OCI-LY3 (cell line): ENCODE results near the gene FOXJ3.
"Not testable (repeated sequence)": the region's sequence is repeated elsewhere in the genome, so short reads cannot be mapped to it uniquely, and the experiment has no call there.

ENCODE experiments used
- H2AFZ ChIP-seq: fragments of 200-600, 300-600 bp; shearing (Covaris generic); 2 replicates; pipeline ENCODE4 v1.6.0; 2014; ENCODE audit warnings: antibody characterized with exemption, low read depth, low read length
- H3K27ac ChIP-seq: fragments of 200-600, 300-600 bp; sonication (generic); 2 replicates; pipeline ENCODE4 v1.5.1; 2014; ENCODE audit warnings: mild to moderate bottlenecking, low read length, moderate library complexity, mixed read lengths
- H3K27me3 ChIP-seq: fragments of 200-600, 300-600 bp; sonication (generic); 2 replicates; pipeline ENCODE4 v1.6.1; 2014; ENCODE audit warnings: low read depth, low read length, mixed read lengths
- H3K36me3 ChIP-seq: fragments of 200-600, 300-600 bp; sonication (generic); replicated peaks from 2 replicates; pipeline ENCODE3; 2014; ENCODE audit warnings: low read depth, low read length, mixed read lengths
- H3K4me1 ChIP-seq: fragments of 300-600, 200-600 bp; sonication (generic); 2 replicates; pipeline ENCODE4 v1.6.1; 2014; ENCODE audit warnings: low read length, mixed read lengths
- H3K4me2 ChIP-seq: fragments of 200-600, 300-600 bp; sonication (generic); 2 replicates; pipeline ENCODE4 v1.6.1; 2014; ENCODE audit warnings: low read length, mixed read lengths
- H3K4me3 ChIP-seq: fragments of 300-600, 200-600 bp; sonication (generic); 2 replicates; pipeline ENCODE4 v1.5.1; 2014; ENCODE audit warnings: antibody characterized with exemption, mild to moderate bottlenecking, low read length, moderate library complexity
- H3K79me2 ChIP-seq: fragments of 300-600, 200-600 bp; shearing (Covaris generic); 2 replicates; pipeline ENCODE4 v1.6.1; 2014; ENCODE audit warnings: mild to moderate bottlenecking, low read length, mixed read lengths
- H3K9ac ChIP-seq: fragments of 300-600, 200-600 bp; shearing (Covaris generic); 2 replicates; pipeline ENCODE4 v1.6.0; 2014; ENCODE audit warnings: mild to moderate bottlenecking, low read length, moderate library complexity
- H3K9me3 ChIP-seq: fragments of 200-600, 300-600 bp; shearing (Covaris generic); 2 replicates; pipeline ENCODE4 v1.6.1; 2014; ENCODE audit warnings: low read length, mixed read lengths; ENCODE audit not compliant: insufficient read depth
- H4K20me1 ChIP-seq: fragments of 200-600, 300-600 bp; sonication (generic); 2 replicates; pipeline ENCODE4 v1.6.1; 2016; ENCODE audit warnings: low read length, mixed read lengths; ENCODE audit not compliant: insufficient read depth
- CTCF ChIP-seq: fragments of 200-600, 300-600 bp; sonication (generic); IDR thresholded peaks from 2 replicates; pipeline ENCODE4 v1.5.1; 2014; ENCODE audit warnings: antibody characterized with exemption, low read length, low read depth
- EZH2phosphoT487 ChIP-seq: fragments of 200-600 bp; shearing (Covaris generic); IDR thresholded peaks from 2 replicates; pipeline ENCODE4 v1.6.1; 2018; ENCODE audit warnings: antibody characterized with exemption, mixed run types, low read depth

The FOXJ3 gene

GRCh38 chr1:42210421-42211133, 124.5 kb downstream of the FOXJ3 start:
- no peak overlapping the region for H3K4me2 ChIP-seq
- H3K9ac ChIP-seq, result no peak overlapping the region
- H3K27me3 ChIP-seq, result no peaks in the 10 kb centered on the region
- no peak for TF ChIP-seq EZH2phosphoT487
- no peak for TF ChIP-seq CTCF
- H3K36me3 ChIP-seq, result peaks cover 14% of the 10 kb centered on the region
- no peaks in the 10 kb centered on the region for H4K20me1 ChIP-seq
- peaks cover 7% of the 10 kb centered on the region; the same call in 1 of the 2 replicates for H3K4me1 ChIP-seq
- H3K27ac ChIP-seq, result no peak overlapping the region
- no peaks in the 10 kb centered on the region for H3K9me3 ChIP-seq
- no peak overlapping the region for H3K4me3 ChIP-seq
- no peak overlapping the region for H2AFZ ChIP-seq
- peaks cover 4% of the 10 kb centered on the region; the same call in 1 of the 2 replicates for H3K79me2 ChIP-seq

GRCh38 chr1:42209526-42210251, 125.3 kb downstream of the FOXJ3 start:
- Histone ChIP-seq H3K4me2 (no peak overlapping the region), H3K27me3 (no peaks in the 10 kb centered on the region), H3K27ac (no peak overlapping the region), H3K4me1 (peaks cover 6% of the 10 kb centered on the region; the same call in 1 of the 2 replicates), H2AFZ (no peak overlapping the region), H3K4me3 (no peak overlapping the region), H4K20me1 (no peaks in the 10 kb centered on the region), H3K36me3 (peaks cover 16% of the 10 kb centered on the region), H3K9ac (no peak overlapping the region), H3K79me2 (peaks cover 4% of the 10 kb centered on the region; the same call in 1 of the 2 replicates), H3K9me3 (no peaks in the 10 kb centered on the region)
- no peak for TF ChIP-seq CTCF
- no peak for TF ChIP-seq EZH2phosphoT487

- not testable (repeated sequence) for H3K4me1 ChIP-seq, H3K79me2 ChIP-seq, H3K9ac ChIP-seq, H3K4me3 ChIP-seq, H4K20me1 ChIP-seq, H3K4me2 ChIP-seq, H3K27me3 ChIP-seq, H2AFZ ChIP-seq, H3K27ac ChIP-seq, H3K9me3 ChIP-seq
- peaks cover 24% of the 10 kb centered on the region for H3K36me3 ChIP-seq
These were observed 128.1 kb downstream of the FOXJ3 start for GRCh38 chr1:42206930-42207329.

- no peaks in the 10 kb centered on the region for H3K27me3 ChIP-seq
- peaks cover 27% of the 10 kb centered on the region for H3K36me3 ChIP-seq
- no peaks in the 10 kb centered on the region for H4K20me1 ChIP-seq
- no peak overlapping the region for H3K4me2 ChIP-seq
- H3K4me3 ChIP-seq, result no peak overlapping the region
- TF ChIP-seq CTCF (no peak), EZH2phosphoT487 (no peak)
- H3K79me2 ChIP-seq, result no peaks in the 10 kb centered on the region; the same call in 1 of the 2 replicates
- no peaks in the 10 kb centered on the region for H3K4me1 ChIP-seq
- H3K9ac ChIP-seq, result no peak overlapping the region
- H3K27ac ChIP-seq, result no peak overlapping the region
- no peak overlapping the region for H2AFZ ChIP-seq
- 0 out of 2 replicates have a peak, but pooled peaks cover 5% of the 10 kb centered on the region for H3K9me3 ChIP-seq
These were observed 128.9 kb downstream of the FOXJ3 start for GRCh38 chr1:42206164-42206563.
